Liver (tissue), 9 donors: ENCODE measurements around the gene MPV17L. TPM values are rescaled to one million over a fixed set of nuclear protein-coding genes. Genes with fewer than 3 reads are reported as not detected.

Source experiments
- DNase-seq: peaks from one replicate; pipeline ENCODE4 v3.0.0-alpha.2; 2017; ENCODE audit warnings: low spot score
- H3K27ac ChIP-seq, 2 donors: one replicate each; pipeline ENCODE4 v1.7.0; 2013; ENCODE audit warnings: inconsistent platforms in 2 of 2, low read length in 2 of 2, control low read depth in 1 of 2, low read depth in 1 of 2, mild to moderate bottlenecking in 1 of 2
- H3K27me3 ChIP-seq, 4 donors: one replicate each; pipeline versions ENCODE4 v1.6.1 to v1.7.0; 2013; ENCODE audit warnings: low read length in 3 of 4, inconsistent platforms in 1 of 4, mild to moderate bottlenecking in 1 of 4, moderate library complexity in 1 of 4; ENCODE audit not compliant: control insufficient read depth in 4 of 4, insufficient read depth in 4 of 4
- H3K36me3 ChIP-seq, 4 donors: one replicate each; pipeline versions ENCODE4 v1.6.1 to v1.7.0; 2013; ENCODE audit warnings: low read length in 3 of 4, mild to moderate bottlenecking in 3 of 4, low read depth in 1 of 4, moderate library complexity in 1 of 4; ENCODE audit not compliant: control insufficient read depth in 4 of 4, insufficient read depth in 3 of 4
- H3K4me1 ChIP-seq, 4 donors: one replicate each; pipeline versions ENCODE4 v1.6.1 to v1.7.0; 2013; ENCODE audit warnings: low read length in 3 of 4, mild to moderate bottlenecking in 3 of 4, moderate library complexity in 1 of 4; ENCODE audit not compliant: control insufficient read depth in 4 of 4, insufficient read depth in 4 of 4
- H3K4me3 ChIP-seq, 3 donors: one replicate each; pipeline versions ENCODE4 v1.6.1 to v1.7.0; 2013; ENCODE audit warnings: low read length in 3 of 3, control low read depth in 1 of 3, low read depth in 1 of 3, mild to moderate bottlenecking in 1 of 3
- H3K9ac ChIP-seq, 2 donors: one replicate each; pipeline ENCODE4 v1.7.0; 2013; ENCODE audit warnings: low read length in 2 of 2, mild to moderate bottlenecking in 2 of 2, moderate library complexity in 2 of 2, control low read depth in 1 of 2, low read depth in 1 of 2
- H3K9me3 ChIP-seq, 4 donors: one replicate each; pipeline versions ENCODE4 v1.6.1 to v1.7.0; 2013; ENCODE audit warnings: low read length in 3 of 4; ENCODE audit not compliant: control insufficient read depth in 4 of 4
- CTCF ChIP-seq: fragments of 150-350 bp; IDR thresholded peaks from 2 replicates; pipeline ENCODE4 v1.5.1; 2017; ENCODE audit warnings: improper control_type of control experiment, low read depth, low read length; ENCODE audit not compliant: missing input control
- EGR1 ChIP-seq, 2 donors: IDR thresholded peaks; 2 replicates each; pipeline ENCODE4 v1.6.1; 2016 to 2018; ENCODE audit warnings: antibody characterized with exemption in 2 of 2, low read depth in 2 of 2
- FOXA1 ChIP-seq: IDR thresholded peaks from 2 replicates; pipeline ENCODE4 v1.6.1; 2016; ENCODE audit warnings: antibody characterized with exemption
- FOXA2 ChIP-seq: IDR thresholded peaks from 2 replicates; pipeline ENCODE4 v1.6.1; 2016; ENCODE audit warnings: antibody characterized with exemption
- GABPA ChIP-seq, 2 donors: IDR thresholded peaks in 1 of 2; conservative IDR thresholded peaks in 1 of 2; 2 replicates each; pipeline ENCODE4 v1.6.1; 2016; ENCODE audit warnings: antibody characterized with exemption in 2 of 2, mild to moderate bottlenecking in 1 of 2, moderate library complexity in 1 of 2
- HNF4A ChIP-seq, 2 donors: conservative IDR thresholded peaks; 2 replicates each; pipeline ENCODE4 v1.6.1; 2016; ENCODE audit warnings: antibody characterized with exemption in 2 of 2, mild to moderate bottlenecking in 2 of 2
- HNF4G ChIP-seq: IDR thresholded peaks from 2 replicates; pipeline ENCODE4 v1.6.1; 2016; ENCODE audit warnings: antibody characterized with exemption
- JUND ChIP-seq, 2 donors: IDR thresholded peaks; 2 replicates each; pipeline ENCODE4 v1.6.1; 2016; ENCODE audit warnings: antibody characterized with exemption in 2 of 2
- MAX ChIP-seq: IDR thresholded peaks from 2 replicates; pipeline ENCODE4 v1.6.1; 2016; ENCODE audit warnings: antibody characterized with exemption
- NR2F2 ChIP-seq: IDR thresholded peaks from 2 replicates; pipeline ENCODE4 v1.6.1; 2016; ENCODE audit warnings: antibody characterized with exemption
- RAD21 ChIP-seq, 2 donors: IDR thresholded peaks; 2 replicates each; pipeline ENCODE4 v1.6.1; 2016; ENCODE audit warnings: antibody characterized with exemption in 2 of 2, mild to moderate bottlenecking in 2 of 2
- RXRA ChIP-seq, 2 donors: IDR thresholded peaks; 2 replicates each; pipeline ENCODE4 v1.6.1; 2017 to 2018; ENCODE audit warnings: antibody characterized with exemption in 2 of 2, mild to moderate bottlenecking in 1 of 2
- SP1 ChIP-seq: IDR thresholded peaks from 2 replicates; pipeline ENCODE4 v1.6.1; 2018; ENCODE audit warnings: antibody characterized with exemption, mild to moderate bottlenecking
- TAF1 ChIP-seq: conservative IDR thresholded peaks from 2 replicates; pipeline ENCODE4 v1.6.1; 2016; ENCODE audit warnings: antibody characterized with exemption, mild to moderate bottlenecking
- YY1 ChIP-seq: IDR thresholded peaks from 2 replicates; pipeline ENCODE4 v1.6.1; 2016; ENCODE audit warnings: antibody characterized with exemption, mild to moderate bottlenecking
- WGBS: extraction: QIAGEN DNeasy Blood & Tissue Kit; methylation state at CpG from one replicate; pipeline ENCODE4 v1.1.7; 2013; 5-methylcytosine and 5-hydroxymethylcytosine counted together
- polyA plus RNA-seq, 2 donors: library from polyadenylated mRNA; stranded (reverse) in 1 of 2; unstranded in 1 of 2; fragments of 200-250 nt in 1 of 2; fragments of >200 nt in 1 of 2; fragmentation: Nextera tagmentation in 1 of 2; extraction: Ambion mirVana in 1 of 2; gene quantifications; one replicate each; pipeline versions ENCODE4 v1.2.1 to v1.2.3, GENCODE V29; 2013 to 2015
- total RNA-seq, 2 donors: library from RNA; depleted of rRNA; stranded (reverse); fragments of >200 nt; gene quantifications; one replicate each; pipeline ENCODE4 v1.2.3, GENCODE V29; 2014
- TF ChIP-seq, protein P1 (sequence below): IDR thresholded peaks from 2 replicates; pipeline ENCODE4 v1.6.1; 2016; ENCODE audit warnings: antibody characterized with exemption
- TF ChIP-seq, protein P2 (sequence below): IDR thresholded peaks from 2 replicates; pipeline ENCODE4 v1.6.1; 2016; ENCODE audit warnings: antibody characterized with exemption, mild to moderate bottlenecking
- TF ChIP-seq, protein P3 (sequence below): IDR thresholded peaks from 2 replicates; pipeline ENCODE4 v1.6.1; 2016; ENCODE audit warnings: antibody characterized with exemption
- donor health status: healthy.
- donor health status: healthy.
- donor health status: healthy.
- donor health status: healthy.
- donor health status: healthy.

Gene MPV17L
- total and polyA plus RNA-seq, 4 donors, result 4.9 to 39.6 (median 8.8) TPM

- Histone ChIP-seq H3K9me3 (no peaks in the 10 kb centered on the region), H3K4me3 (no peak overlapping the region), H3K9ac (no peak overlapping the region), H3K27ac (no peak overlapping the region), H3K4me1 (peaks cover 1 to 31% (median 22%) of the 10 kb centered on the region in 4 donors), H3K27me3 (no peaks in the 10 kb centered on the region), H3K36me3 (peaks cover 0 to 3% (median 0%) of the 10 kb centered on the region in 4 donors)
- TF ChIP-seq RAD21 (IDR thresholded peaks at IDR 0.05) (no peak), NR2F2 (no peak), MAX (no peak), FOXA1 (no peak), SP1 (no peak), FOXA2 (no peak), HNF4A (conservative IDR thresholded peaks at IDR 0.05) (no peak), GABPA (IDR thresholded peaks at IDR 0.05 in 1 of 2, conservative IDR thresholded peaks at IDR 0.05 in 1 of 2) (no peak), CTCF (no peak), TAF1 (no peak), RXRA (IDR thresholded peaks at IDR 0.05) (no peak), JUND (IDR thresholded peaks at IDR 0.05) (no peak), YY1 (no peak), EGR1 (IDR thresholded peaks at IDR 0.05; ENCODE audit: low read depth in 2 of 2) (no peak), HNF4G (no peak)
- TF ChIP-seq, protein P1, sequence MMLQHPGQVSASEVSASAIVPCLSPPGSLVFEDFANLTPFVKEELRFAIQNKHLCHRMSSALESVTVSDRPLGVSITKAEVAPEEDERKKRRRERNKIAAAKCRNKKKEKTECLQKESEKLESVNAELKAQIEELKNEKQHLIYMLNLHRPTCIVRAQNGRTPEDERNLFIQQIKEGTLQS, result no peak
- TF ChIP-seq, protein P2, sequence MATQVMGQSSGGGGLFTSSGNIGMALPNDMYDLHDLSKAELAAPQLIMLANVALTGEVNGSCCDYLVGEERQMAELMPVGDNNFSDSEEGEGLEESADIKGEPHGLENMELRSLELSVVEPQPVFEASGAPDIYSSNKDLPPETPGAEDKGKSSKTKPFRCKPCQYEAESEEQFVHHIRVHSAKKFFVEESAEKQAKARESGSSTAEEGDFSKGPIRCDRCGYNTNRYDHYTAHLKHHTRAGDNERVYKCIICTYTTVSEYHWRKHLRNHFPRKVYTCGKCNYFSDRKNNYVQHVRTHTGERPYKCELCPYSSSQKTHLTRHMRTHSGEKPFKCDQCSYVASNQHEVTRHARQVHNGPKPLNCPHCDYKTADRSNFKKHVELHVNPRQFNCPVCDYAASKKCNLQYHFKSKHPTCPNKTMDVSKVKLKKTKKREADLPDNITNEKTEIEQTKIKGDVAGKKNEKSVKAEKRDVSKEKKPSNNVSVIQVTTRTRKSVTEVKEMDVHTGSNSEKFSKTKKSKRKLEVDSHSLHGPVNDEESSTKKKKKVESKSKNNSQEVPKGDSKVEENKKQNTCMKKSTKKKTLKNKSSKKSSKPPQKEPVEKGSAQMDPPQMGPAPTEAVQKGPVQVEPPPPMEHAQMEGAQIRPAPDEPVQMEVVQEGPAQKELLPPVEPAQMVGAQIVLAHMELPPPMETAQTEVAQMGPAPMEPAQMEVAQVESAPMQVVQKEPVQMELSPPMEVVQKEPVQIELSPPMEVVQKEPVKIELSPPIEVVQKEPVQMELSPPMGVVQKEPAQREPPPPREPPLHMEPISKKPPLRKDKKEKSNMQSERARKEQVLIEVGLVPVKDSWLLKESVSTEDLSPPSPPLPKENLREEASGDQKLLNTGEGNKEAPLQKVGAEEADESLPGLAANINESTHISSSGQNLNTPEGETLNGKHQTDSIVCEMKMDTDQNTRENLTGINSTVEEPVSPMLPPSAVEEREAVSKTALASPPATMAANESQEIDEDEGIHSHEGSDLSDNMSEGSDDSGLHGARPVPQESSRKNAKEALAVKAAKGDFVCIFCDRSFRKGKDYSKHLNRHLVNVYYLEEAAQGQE, result no peak
- TF ChIP-seq, protein P3, sequence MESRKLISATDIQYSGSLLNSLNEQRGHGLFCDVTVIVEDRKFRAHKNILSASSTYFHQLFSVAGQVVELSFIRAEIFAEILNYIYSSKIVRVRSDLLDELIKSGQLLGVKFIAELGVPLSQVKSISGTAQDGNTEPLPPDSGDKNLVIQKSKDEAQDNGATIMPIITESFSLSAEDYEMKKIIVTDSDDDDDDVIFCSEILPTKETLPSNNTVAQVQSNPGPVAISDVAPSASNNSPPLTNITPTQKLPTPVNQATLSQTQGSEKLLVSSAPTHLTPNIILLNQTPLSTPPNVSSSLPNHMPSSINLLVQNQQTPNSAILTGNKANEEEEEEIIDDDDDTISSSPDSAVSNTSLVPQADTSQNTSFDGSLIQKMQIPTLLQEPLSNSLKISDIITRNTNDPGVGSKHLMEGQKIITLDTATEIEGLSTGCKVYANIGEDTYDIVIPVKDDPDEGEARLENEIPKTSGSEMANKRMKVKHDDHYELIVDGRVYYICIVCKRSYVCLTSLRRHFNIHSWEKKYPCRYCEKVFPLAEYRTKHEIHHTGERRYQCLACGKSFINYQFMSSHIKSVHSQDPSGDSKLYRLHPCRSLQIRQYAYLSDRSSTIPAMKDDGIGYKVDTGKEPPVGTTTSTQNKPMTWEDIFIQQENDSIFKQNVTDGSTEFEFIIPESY, result no peak
- 69% methylated on average over 3 of the region's 3 CpGs for WGBS
- DNase-seq, result no peak
Observed at GRCh38 chr16:15401972-15402371, 6.4 kb downstream of the MPV17L start.
